ENCODE data around the gene MARCHF10.

GRCh38 chr17:62653002-62653825, 154.9 kb downstream of the MARCHF10 start:
- no peak for TF ChIP-seq CTCF (IDR thresholded peaks at IDR 0.05)
- TF ChIP-seq REST (IDR thresholded peaks at IDR 0.05; ENCODE audit: insufficient read depth in 1 of 2, low read depth in 2 of 2, low read length in 1 of 2), result no peak
- no peak; the same call in 1 of the 2 replicates for TF ChIP-seq TCF7L2 (IDR thresholded peaks at IDR 0.05; ENCODE audit: low read depth, low read length)
- TF ChIP-seq POLR2AphosphoS5 (IDR thresholded peaks at IDR 0.05; ENCODE audit: low read depth, low read length), result no peak

Measured in Panc1 (cell line).